HEK293 (cell line): Measurements from ENCODE around the gene NUFIP2.
A peak's percentile ranks its signal among the peaks of the same experiment; 100 is the strongest.

ENCODE experiments used
- CTCF ChIA-PET: fragments of 350-600 bp; formaldehyde crosslinking; extraction: SDS; loops from one replicate; lab custom pipeline; 2021; ENCODE audit warnings: antibody characterized with exemption; lab: Yijun Ruan, JAX
- POLR2A ChIA-PET: fragments of 300-600 bp; formaldehyde crosslinking; extraction: SDS; loops from one replicate; lab custom pipeline; 2020; ENCODE audit warnings: antibody characterized with exemption, inconsistent platforms; lab: Yijun Ruan, JAX
- H3K27ac ChIP-seq: fragments of 200-500 bp; sonication (Bioruptor generic); 2 replicates; pipeline ENCODE4 v1.5.1; 2014; ENCODE audit warnings: low read depth, low read length, control low read depth, inconsistent platforms; ENCODE audit errors: extremely low read depth
- H3K36me3 ChIP-seq, 2 experiments: fragments of 200-500 bp in 1 of 2; sonication (Bioruptor generic) in 1 of 2; 1 replicate in 1 of 2; 2 replicates in 1 of 2; pipeline ENCODE4 v1.5.1; 2014 to 2017; ENCODE audit warnings: inconsistent platforms in 2 of 2, low read length in 2 of 2; ENCODE audit not compliant: control insufficient read depth in 2 of 2, insufficient read depth in 1 of 2
- H3K4me1 ChIP-seq: fragments of 200-500 bp; sonication (Bioruptor generic); 2 replicates; pipeline ENCODE4 v1.5.1; 2014; ENCODE audit warnings: mild to moderate bottlenecking, low read length, inconsistent platforms; ENCODE audit not compliant: control insufficient read depth, insufficient read depth
- H3K4me3 ChIP-seq: 2 replicates; pipeline ENCODE4 v1.5.1; 2011; ENCODE audit warnings: low read depth, mild to moderate bottlenecking, control low read depth, low read length, moderate library complexity
- H3K9me3 ChIP-seq: fragments of 200-500 bp; sonication (Bioruptor generic); 2 replicates; pipeline ENCODE4 v1.5.1; 2014; ENCODE audit warnings: low read depth, low read length, inconsistent platforms; ENCODE audit not compliant: control insufficient read depth, insufficient read depth
- GLIS2 ChIP-seq: fragments of 450-650 bp; formaldehyde crosslinking; IDR thresholded peaks from 2 replicates; pipeline ENCODE4 v1.5.1; 2016; ENCODE audit warnings: missing biosample characterization, missing genetic modification characterization
- IKZF3 ChIP-seq: fragments of 450-650 bp; IDR thresholded peaks from 2 replicates; pipeline ENCODE4 v1.5.0; 2018; ENCODE audit warnings: missing biosample characterization, mild to moderate bottlenecking, missing genetic modification characterization, moderate library complexity
- KLF16 ChIP-seq: fragments of 450-650 bp; formaldehyde crosslinking; IDR thresholded peaks from 2 replicates; pipeline ENCODE4 v1.5.1; 2017; ENCODE audit warnings: missing biosample characterization, missing genetic modification characterization
- MYNN ChIP-seq: fragments of 450-650 bp; formaldehyde crosslinking; IDR thresholded peaks from 2 replicates; pipeline ENCODE4 v1.5.1; 2016; ENCODE audit warnings: missing biosample characterization, missing genetic modification characterization, borderline replicate concordance
- MZF1 ChIP-seq: fragments of 450-650 bp; formaldehyde crosslinking; IDR thresholded peaks from 2 replicates; pipeline ENCODE4 v1.5.1; 2017; ENCODE audit warnings: missing biosample characterization, missing genetic modification characterization, borderline replicate concordance
- OSR2 ChIP-seq: fragments of 450-650 bp; formaldehyde crosslinking; IDR thresholded peaks from 2 replicates; pipeline ENCODE4 v1.5.1; 2016; ENCODE audit warnings: missing biosample characterization, missing genetic modification characterization
- ZBTB44 ChIP-seq: fragments of 450-650 bp; IDR thresholded peaks from 2 replicates; pipeline ENCODE4 v1.5.1; 2018; ENCODE audit warnings: missing biosample characterization, mild to moderate bottlenecking, missing genetic modification characterization
- ZBTB48 ChIP-seq: fragments of 450-650 bp; formaldehyde crosslinking; IDR thresholded peaks from 2 replicates; pipeline ENCODE4 v1.5.1; 2016; ENCODE audit warnings: missing biosample characterization, missing genetic modification characterization
- ZFP37 ChIP-seq: fragments of 450-650 bp; formaldehyde crosslinking; IDR thresholded peaks from 2 replicates; pipeline ENCODE4 v1.5.1; 2016; ENCODE audit warnings: missing biosample characterization, missing genetic modification characterization
- ZFP41 ChIP-seq: fragments of 450-650 bp; formaldehyde crosslinking; IDR thresholded peaks from 2 replicates; pipeline ENCODE4 v1.5.1; 2016; ENCODE audit warnings: missing biosample characterization, missing genetic modification characterization, borderline replicate concordance
- ZNF140 ChIP-seq: fragments of 450-650 bp; formaldehyde crosslinking; IDR thresholded peaks from 2 replicates; pipeline ENCODE4 v1.5.1; 2016; ENCODE audit warnings: missing biosample characterization, missing genetic modification characterization
- ZNF24 ChIP-seq: fragments of 450-650 bp; formaldehyde crosslinking; IDR thresholded peaks from 2 replicates; pipeline ENCODE4 v1.5.1; 2016; ENCODE audit warnings: missing biosample characterization, missing genetic modification characterization
- ZNF248 ChIP-seq: fragments of 450-650 bp; formaldehyde crosslinking; IDR thresholded peaks from 2 replicates; pipeline ENCODE4 v1.5.1; 2017; ENCODE audit warnings: missing biosample characterization, missing genetic modification characterization
- ZNF292 ChIP-seq: fragments of 450-650 bp; formaldehyde crosslinking; IDR thresholded peaks from 2 replicates; pipeline ENCODE4 v1.5.1; 2016; ENCODE audit warnings: low read depth, missing biosample characterization, missing genetic modification characterization, borderline replicate concordance
- ZNF398 ChIP-seq: fragments of 450-650 bp; formaldehyde crosslinking; IDR thresholded peaks from 2 replicates; pipeline ENCODE4 v1.5.1; 2017; ENCODE audit warnings: missing biosample characterization, missing genetic modification characterization
- ZNF596 ChIP-seq: fragments of 450-650 bp; IDR thresholded peaks from 2 replicates; pipeline ENCODE4 v1.5.0; 2018; ENCODE audit warnings: missing biosample characterization, mild to moderate bottlenecking, missing genetic modification characterization, moderate library complexity
- ZNF792 ChIP-seq: fragments of 450-650 bp; formaldehyde crosslinking; IDR thresholded peaks from 2 replicates; pipeline ENCODE4 v1.5.1; 2016; ENCODE audit warnings: missing biosample characterization, missing genetic modification characterization
- TF ChIP-seq, protein P1 (sequence below): fragments of 450-650 bp; formaldehyde crosslinking; IDR thresholded peaks from 2 replicates; pipeline ENCODE4 v1.5.1; 2016; ENCODE audit warnings: missing biosample characterization, missing genetic modification characterization
- TF ChIP-seq, protein P2 (sequence below): fragments of 450-650 bp; formaldehyde crosslinking; IDR thresholded peaks from 2 replicates; pipeline ENCODE4 v1.5.1; 2016; ENCODE audit warnings: missing biosample characterization, missing genetic modification characterization

NUFIP2 gene

DNA sequence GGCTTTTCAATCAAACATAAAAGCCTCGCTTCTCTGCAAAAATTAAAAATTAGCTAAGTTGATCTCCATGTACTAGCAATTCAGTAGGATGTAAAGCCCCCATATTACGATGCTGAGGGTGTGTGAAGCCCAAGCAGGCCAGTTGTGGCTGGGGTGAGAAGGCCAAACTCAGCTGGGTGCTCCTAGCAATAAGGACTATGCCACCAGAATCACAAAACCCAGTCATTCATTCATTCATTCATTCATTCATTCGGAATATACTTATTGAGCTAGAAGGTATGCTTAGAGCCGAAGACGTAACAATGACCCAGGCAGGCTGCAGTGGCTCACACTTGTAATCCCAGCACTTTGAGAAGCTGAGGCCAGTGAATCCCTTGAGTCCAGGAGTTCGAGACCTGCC lies 51.2 kb downstream of the NUFIP2 start:
- ChIA-PET CTCF (interaction anchor here (0.6 to 1.8 kb wide), 10 partner anchors 9 to 851 kb away, joined by 3 to 11 read pairs (median 4); no protein-coding TSS in a partner anchor), POLR2A (no interaction called here)
- H3K27ac ChIP-seq: no peak overlapping the region
- TF ChIP-seq ZBTB48 (no peak), ZNF24 (tag by site-specific recombination) (0 out of 2 replicates have a peak, but pooled peaks have one; percentile 32), MYNN (no peak), ZNF140 (no peak)
- TF ChIP-seq, protein P1, sequence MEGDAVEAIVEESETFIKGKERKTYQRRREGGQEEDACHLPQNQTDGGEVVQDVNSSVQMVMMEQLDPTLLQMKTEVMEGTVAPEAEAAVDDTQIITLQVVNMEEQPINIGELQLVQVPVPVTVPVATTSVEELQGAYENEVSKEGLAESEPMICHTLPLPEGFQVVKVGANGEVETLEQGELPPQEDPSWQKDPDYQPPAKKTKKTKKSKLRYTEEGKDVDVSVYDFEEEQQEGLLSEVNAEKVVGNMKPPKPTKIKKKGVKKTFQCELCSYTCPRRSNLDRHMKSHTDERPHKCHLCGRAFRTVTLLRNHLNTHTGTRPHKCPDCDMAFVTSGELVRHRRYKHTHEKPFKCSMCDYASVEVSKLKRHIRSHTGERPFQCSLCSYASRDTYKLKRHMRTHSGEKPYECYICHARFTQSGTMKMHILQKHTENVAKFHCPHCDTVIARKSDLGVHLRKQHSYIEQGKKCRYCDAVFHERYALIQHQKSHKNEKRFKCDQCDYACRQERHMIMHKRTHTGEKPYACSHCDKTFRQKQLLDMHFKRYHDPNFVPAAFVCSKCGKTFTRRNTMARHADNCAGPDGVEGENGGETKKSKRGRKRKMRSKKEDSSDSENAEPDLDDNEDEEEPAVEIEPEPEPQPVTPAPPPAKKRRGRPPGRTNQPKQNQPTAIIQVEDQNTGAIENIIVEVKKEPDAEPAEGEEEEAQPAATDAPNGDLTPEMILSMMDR (tag by site-specific recombination): no peak
- H3K4me1 ChIP-seq: no peaks in the 10 kb centered on the region
- H3K4me3 ChIP-seq: no peak overlapping the region
- H3K9me3 ChIP-seq: no peaks in the 10 kb centered on the region
- no peaks in the 10 kb centered on the region for H3K36me3 ChIP-seq

DNA sequence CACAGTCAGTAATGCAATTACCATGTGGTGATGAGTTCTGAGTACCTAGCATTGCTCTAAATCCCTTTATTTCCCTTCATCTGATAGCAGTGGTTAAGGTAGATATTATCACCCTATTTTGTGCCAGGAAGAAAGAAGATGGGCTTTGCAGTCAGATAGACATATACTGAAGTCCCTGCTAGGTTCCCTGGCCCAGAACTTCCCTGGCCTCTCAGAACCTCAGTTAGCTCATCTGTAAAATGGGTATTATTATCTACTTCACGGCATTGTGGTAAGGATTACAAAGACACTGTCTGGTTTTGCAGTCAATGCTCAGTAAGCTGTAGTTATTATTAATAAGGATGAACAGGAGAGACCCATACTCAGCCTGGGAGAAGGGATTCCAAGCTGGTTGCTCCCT lies 51.9 kb downstream of the NUFIP2 start:
- no peak for TF ChIP-seq ZNF248 (tag by site-specific recombination)
- TF ChIP-seq MZF1: no peak
- no peak for TF ChIP-seq IKZF3 (tag by site-specific recombination)
- no peak for TF ChIP-seq ZNF596 (tag by site-specific recombination)
- no peak for TF ChIP-seq ZNF792 (tag by site-specific recombination)
- TF ChIP-seq GLIS2 (tag by site-specific recombination): no peak
- no peak for TF ChIP-seq ZFP37 (tag by site-specific recombination)
- TF ChIP-seq ZNF398 (tag by site-specific recombination): no peak
- no peak for TF ChIP-seq ZBTB44 (tag by site-specific recombination)
- TF ChIP-seq, protein P2, sequence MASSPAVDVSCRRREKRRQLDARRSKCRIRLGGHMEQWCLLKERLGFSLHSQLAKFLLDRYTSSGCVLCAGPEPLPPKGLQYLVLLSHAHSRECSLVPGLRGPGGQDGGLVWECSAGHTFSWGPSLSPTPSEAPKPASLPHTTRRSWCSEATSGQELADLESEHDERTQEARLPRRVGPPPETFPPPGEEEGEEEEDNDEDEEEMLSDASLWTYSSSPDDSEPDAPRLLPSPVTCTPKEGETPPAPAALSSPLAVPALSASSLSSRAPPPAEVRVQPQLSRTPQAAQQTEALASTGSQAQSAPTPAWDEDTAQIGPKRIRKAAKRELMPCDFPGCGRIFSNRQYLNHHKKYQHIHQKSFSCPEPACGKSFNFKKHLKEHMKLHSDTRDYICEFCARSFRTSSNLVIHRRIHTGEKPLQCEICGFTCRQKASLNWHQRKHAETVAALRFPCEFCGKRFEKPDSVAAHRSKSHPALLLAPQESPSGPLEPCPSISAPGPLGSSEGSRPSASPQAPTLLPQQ (tag by site-specific recombination): no peak
- TF ChIP-seq ZNF292 (tag by site-specific recombination): no peak
- no peak for TF ChIP-seq OSR2 (tag by site-specific recombination)
- TF ChIP-seq ZFP41 (tag by site-specific recombination): no peak
- no peak for TF ChIP-seq KLF16 (tag by site-specific recombination)
- no peak overlapping the region for H3K4me3 ChIP-seq
- H3K4me1 ChIP-seq: no peaks in the 10 kb centered on the region
- H3K27ac ChIP-seq: no peak overlapping the region
- H3K36me3 ChIP-seq: no peaks in the 10 kb centered on the region
- H3K9me3 ChIP-seq: no peaks in the 10 kb centered on the region
- POLR2A ChIA-PET: interaction anchor here (0.7 kb wide), 1 partner anchor 10 kb away, joined by 3 read pairs; no protein-coding TSS in a partner anchor
- CTCF ChIA-PET: interaction anchor here (0.9 to 2.7 kb wide), 9 partner anchors 14 to 852 kb away, joined by 3 to 11 read pairs (median 4); no protein-coding TSS in a partner anchor
